AG09319 (cell line): ENCODE results near the gene NR2C2.

Experiments used
- DNase-seq: peaks from one replicate; pipeline ENCODE4 v3.0.0-alpha.2; 2010; ENCODE audit warnings: low read depth; ENCODE audit errors: extremely low read depth
- CTCF ChIP-seq: IDR thresholded peaks from 2 replicates; pipeline ENCODE4 v1.5.1; 2011; ENCODE audit warnings: low read depth, mild to moderate bottlenecking, inconsistent platforms, low read length, moderate library complexity

The NR2C2 gene

GRCh38 chr3:14906355-14906971 lies 40.9 kb upstream of the NR2C2 start:
- TF ChIP-seq CTCF = no peak
- no peak for DNase-seq

DNA sequence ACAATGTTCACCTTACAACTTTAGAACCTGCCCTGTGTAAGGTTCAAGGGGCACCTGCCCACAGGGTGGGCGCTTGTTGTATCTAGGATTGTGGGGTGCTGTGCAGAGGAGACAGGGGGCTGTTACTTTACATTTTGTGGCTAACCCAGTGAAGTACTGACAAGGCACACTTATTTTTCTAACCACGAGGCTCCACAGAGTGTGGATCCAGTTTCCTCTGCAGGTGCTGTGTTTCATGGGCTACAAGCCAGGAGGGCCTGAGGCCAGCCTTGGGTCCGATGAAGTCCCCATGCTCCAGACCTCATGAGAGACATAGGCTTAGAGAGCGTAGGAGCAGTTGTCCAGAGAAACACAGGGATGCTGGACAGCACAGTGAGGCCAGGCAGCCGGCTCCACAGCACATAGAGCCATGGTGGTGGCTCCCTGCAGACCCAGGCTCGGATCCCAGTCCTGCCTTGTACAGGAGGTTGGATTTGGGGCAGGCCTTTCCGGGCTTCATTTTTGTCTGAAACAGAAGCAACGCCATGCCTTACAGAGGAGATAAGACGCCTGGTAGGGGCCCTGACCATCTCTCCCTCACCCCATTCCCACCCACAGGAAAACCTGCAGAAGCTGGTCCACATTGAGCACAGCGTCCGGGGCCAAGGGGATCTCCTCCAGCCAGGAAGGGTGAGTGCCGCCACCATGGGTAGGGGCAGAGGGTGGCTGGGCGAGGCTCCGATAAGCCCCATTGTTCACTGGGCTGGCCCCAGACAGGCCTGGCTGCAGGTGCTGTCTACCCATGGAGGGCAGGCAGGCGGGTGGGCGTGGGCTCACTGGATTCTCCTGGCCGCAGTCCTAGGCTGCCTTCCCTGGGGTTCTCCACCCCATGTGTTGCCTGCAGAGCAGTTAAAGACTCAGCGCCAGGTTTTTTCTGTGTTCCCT lies 40.1 kb upstream of the NR2C2 start:
- no peak for TF ChIP-seq CTCF

GRCh38 chr3:14909250-14909649 lies 38.1 kb upstream of the NR2C2 start:
- TF ChIP-seq CTCF = no peak
- DNase-seq = no peak

More for the DNA sequence above, 40.1 kb upstream of the NR2C2 start:
- no peak for DNase-seq

DNA sequence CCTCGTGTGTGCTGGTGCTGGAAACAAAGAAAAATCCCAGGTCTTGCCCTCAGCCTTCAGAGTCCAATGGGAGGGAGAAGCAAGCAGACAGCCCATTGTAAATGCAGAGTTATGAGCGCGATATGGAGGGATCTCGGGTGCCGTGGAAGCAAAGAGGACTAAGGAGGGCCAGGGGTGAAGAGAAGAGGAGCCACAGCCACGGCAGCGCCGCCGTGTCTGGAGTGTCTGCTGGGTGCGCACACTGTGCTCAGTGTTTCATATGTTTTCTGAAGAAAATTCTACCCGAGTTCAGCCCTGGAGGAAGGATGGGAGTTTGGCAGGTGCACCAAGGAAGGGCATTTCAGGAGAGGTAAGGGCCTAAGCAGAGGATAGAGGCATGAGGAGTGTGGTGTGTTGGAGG lies 35.7 kb upstream of the NR2C2 start:
- TF ChIP-seq CTCF = no peak
- no peak for DNase-seq

GRCh38 chr3:14913071-14913925 lies 34.1 kb upstream of the NR2C2 start:
- no peak for TF ChIP-seq CTCF
- no peak for DNase-seq

DNA sequence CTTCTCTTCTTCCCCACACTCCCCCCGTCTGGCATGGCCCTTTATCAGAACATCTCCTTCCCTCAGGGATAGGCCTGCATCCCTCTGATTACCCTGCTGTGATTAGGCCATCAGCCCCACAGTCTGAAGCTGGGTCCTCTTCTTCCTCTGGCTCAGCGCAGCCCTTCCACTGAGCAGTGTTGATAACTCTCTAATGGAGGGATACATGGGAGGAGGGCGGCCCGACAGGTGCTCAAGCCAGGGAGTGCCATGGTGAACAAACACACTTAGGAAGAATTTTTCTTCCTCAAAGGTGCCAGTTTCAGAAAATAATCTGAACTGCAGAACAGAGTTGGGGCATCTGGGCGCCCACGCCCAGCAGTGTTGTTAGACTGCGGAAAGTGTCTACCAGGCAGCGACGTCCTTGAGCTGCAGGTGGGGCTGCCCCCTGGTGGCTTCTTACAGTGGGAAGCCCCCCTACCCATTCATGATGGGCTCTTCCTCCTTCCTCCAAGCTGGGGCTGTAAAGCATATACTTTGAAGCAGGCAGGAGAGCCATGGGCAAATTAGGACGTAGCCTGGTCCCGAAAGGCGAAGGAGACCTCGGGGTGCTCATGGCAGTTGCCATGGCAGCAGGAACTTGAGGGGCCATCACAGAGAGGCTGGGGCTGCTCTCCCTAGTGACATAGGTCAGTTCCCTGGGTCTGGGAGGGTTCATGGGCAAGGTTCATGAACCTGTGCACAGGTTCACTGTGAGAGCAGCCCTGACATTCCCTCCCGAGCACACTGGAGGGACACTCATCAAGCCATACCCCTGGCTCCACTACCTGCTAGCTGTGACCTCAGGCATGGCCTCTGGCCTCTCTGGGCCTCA lies 33.2 kb upstream of the NR2C2 start:
- no peak for TF ChIP-seq CTCF
- no peak for DNase-seq
